HepG2 (cell line): ENCODE measurements around the gene ZC3H18. TPM values are rescaled to one million over a fixed set of nuclear protein-coding genes. Genes with fewer than 3 reads are reported as not detected.

Experiments used
- AKAP8 ChIP-seq: sonication (generic); formaldehyde crosslinking; IDR thresholded peaks from 2 replicates; pipeline ENCODE4 v1.5.1; 2020; ENCODE audit warnings: mild to moderate bottlenecking, missing genetic modification reagents
- ETS1 ChIP-seq: sonication (generic); formaldehyde crosslinking; IDR thresholded peaks from 2 replicates; pipeline ENCODE4 v1.4.0; 2020; ENCODE audit warnings: missing genetic modification reagents
- ETV6 ChIP-seq: sonication (generic); formaldehyde crosslinking; conservative IDR thresholded peaks from 2 replicates; pipeline ENCODE4 v1.4.0; 2020; ENCODE audit warnings: missing genetic modification reagents
- GABPA ChIP-seq, 2 experiments: IDR thresholded peaks; 2 replicates each; pipeline ENCODE4 v1.6.1; 2011 to 2016; ENCODE audit warnings: low read depth in 2 of 2, low read length in 1 of 2, missing biosample characterization in 1 of 2, missing genetic modification characterization in 1 of 2
- HNRNPH1 ChIP-seq: fragments of 200-400 bp; formaldehyde crosslinking; optimal IDR thresholded peaks from 2 replicates; pipeline ENCODE3; 2017; ENCODE audit warnings: mild to moderate bottlenecking, low read depth, low read length
- KAT8 ChIP-seq: IDR thresholded peaks from 2 replicates; pipeline ENCODE4 v1.6.1; 2016; ENCODE audit warnings: missing genetic modification reagents, missing compliant biosample characterization
- KLF12 ChIP-seq: sonication (generic); formaldehyde crosslinking; IDR thresholded peaks from 2 replicates; pipeline ENCODE4 v1.4.0; 2020; ENCODE audit warnings: missing genetic modification reagents, borderline replicate concordance
- MBNL3 ChIP-seq: fragments of 250-450 bp; sonication (Bioruptor Pico); conservative IDR thresholded peaks from 2 replicates; pipeline ENCODE4 v1.8.0; 2022; ENCODE audit warnings: mild to moderate bottlenecking, inconsistent platforms
- NFE2L2 ChIP-seq: fragments of 150-350 bp; IDR thresholded peaks from 2 replicates; pipeline ENCODE4 v1.6.1; 2014; ENCODE audit warnings: low read length
- NFKBIZ ChIP-seq: IDR thresholded peaks from 2 replicates; pipeline ENCODE4 v1.6.1; 2018; ENCODE audit warnings: missing genetic modification reagents, missing compliant biosample characterization
- NR2F1 ChIP-seq, 2 experiments: fragments of 450-650 bp in 1 of 2; formaldehyde crosslinking in 1 of 2; IDR thresholded peaks; 2 replicates each; pipeline versions ENCODE4 v1.5.0 to v1.6.1; 2016 to 2020; ENCODE audit warnings: mild to moderate bottlenecking in 1 of 2, missing compliant biosample characterization in 1 of 2, missing genetic modification reagents in 1 of 2, moderate library complexity in 1 of 2
- PLRG1 ChIP-seq: fragments of 450-650 bp; conservative IDR thresholded peaks from 2 replicates; pipeline ENCODE4 v1.6.1; 2016
- REL ChIP-seq: sonication (generic); formaldehyde crosslinking; conservative IDR thresholded peaks from 2 replicates; pipeline ENCODE4 v1.8.0; 2022; ENCODE audit warnings: mild to moderate bottlenecking, missing genetic modification reagents, moderate library complexity
- SP4 ChIP-seq: sonication (generic); formaldehyde crosslinking; IDR thresholded peaks from 2 replicates; pipeline ENCODE4 v1.8.1; 2023; ENCODE audit warnings: mild to moderate bottlenecking, missing genetic modification reagents
- SPEN ChIP-seq: sonication (generic); formaldehyde crosslinking; IDR thresholded peaks from 2 replicates; pipeline ENCODE4 v1.5.1; 2020; ENCODE audit warnings: low read depth, mild to moderate bottlenecking, missing genetic modification reagents
- SSRP1 ChIP-seq: IDR thresholded peaks from 2 replicates; pipeline ENCODE4 v1.6.1; 2016; ENCODE audit warnings: control low read depth
- TMF1 ChIP-seq: sonication (generic); formaldehyde crosslinking; IDR thresholded peaks from 2 replicates; pipeline ENCODE4 v1.8.1; 2022; ENCODE audit warnings: low read depth, missing genetic modification reagents
- ZBTB21 ChIP-seq: sonication (generic); formaldehyde crosslinking; IDR thresholded peaks from 2 replicates; pipeline ENCODE4 v1.4.0; 2020; ENCODE audit warnings: missing genetic modification reagents
- ZBTB39 ChIP-seq: sonication (generic); formaldehyde crosslinking; IDR thresholded peaks from 2 replicates; pipeline ENCODE4 v1.5.0; 2020; ENCODE audit warnings: missing genetic modification reagents
- ZNF136 ChIP-seq: sonication (generic); formaldehyde crosslinking; IDR thresholded peaks from 2 replicates; pipeline ENCODE4 v1.8.1; 2022; ENCODE audit warnings: low read depth, mild to moderate bottlenecking, moderate library complexity, missing genetic modification reagents
- ZNF234 ChIP-seq: sonication (generic); formaldehyde crosslinking; conservative IDR thresholded peaks from 2 replicates; pipeline ENCODE4 v1.5.1; 2020; ENCODE audit warnings: mild to moderate bottlenecking, missing genetic modification reagents
- ZNF274 ChIP-seq: sonication (generic); formaldehyde crosslinking; IDR thresholded peaks from 2 replicates; pipeline ENCODE4 v1.5.1; 2020; ENCODE audit warnings: mild to moderate bottlenecking, missing genetic modification reagents
- ZNF367 ChIP-seq: sonication (generic); formaldehyde crosslinking; IDR thresholded peaks from 2 replicates; pipeline ENCODE4 v1.4.0; 2020; ENCODE audit warnings: missing genetic modification reagents, borderline replicate concordance
- ZNF501 ChIP-seq: sonication (generic); formaldehyde crosslinking; IDR thresholded peaks from 2 replicates; pipeline ENCODE4 v1.5.1; 2020; ENCODE audit warnings: mild to moderate bottlenecking, moderate library complexity, missing genetic modification reagents
- ZNF724P ChIP-seq: sonication (generic); formaldehyde crosslinking; IDR thresholded peaks from 2 replicates; pipeline ENCODE4 v1.8.0; 2022; ENCODE audit warnings: missing genetic modification reagents, borderline replicate concordance
- ZNF768 ChIP-seq: sonication (generic); formaldehyde crosslinking; IDR thresholded peaks from 2 replicates; pipeline ENCODE4 v1.4.0; 2020; ENCODE audit warnings: missing genetic modification reagents
- polyA plus RNA-seq, 8 experiments: library from polyadenylated mRNA; depleted of rRNA in 3 of 8; stranded (reverse) in 7 of 8; unstranded in 1 of 8; fragments of >200 nt; fragmentation: Illumina TruSeq in 4 of 8; extraction: Trizol in 4 of 8; gene quantifications; 2 replicates each; pipeline versions ENCODE4 v1.2.1 to v1.2.3, GENCODE V29; 2011 to 2016; ENCODE audit warnings: low read depth in 4 of 8, missing spikeins in 1 of 8, mixed read lengths in 1 of 8; ENCODE audit not compliant: insufficient read depth in 1 of 8
- total RNA-seq, 5 experiments: library from RNA; depleted of rRNA; stranded (reverse); fragments of >200 nt; fragmentation: Illumina TruSeq; extraction: Trizol; gene quantifications; 2 replicates each; pipeline ENCODE4 v1.2.3, GENCODE V29; 2016; ENCODE audit warnings: low read depth in 1 of 5
- TF ChIP-seq, protein P1 (sequence below): sonication (generic); formaldehyde crosslinking; IDR thresholded peaks from 2 replicates; pipeline ENCODE4 v1.5.0; 2020; ENCODE audit warnings: mild to moderate bottlenecking, missing genetic modification reagents

Gene ZC3H18
- total and polyA plus RNA-seq, 2 of the 13 experiments (the other 11 are each of a cell fraction or from before 2014, with no cell fraction given): 11.2 to 27.4 TPM

DNA sequence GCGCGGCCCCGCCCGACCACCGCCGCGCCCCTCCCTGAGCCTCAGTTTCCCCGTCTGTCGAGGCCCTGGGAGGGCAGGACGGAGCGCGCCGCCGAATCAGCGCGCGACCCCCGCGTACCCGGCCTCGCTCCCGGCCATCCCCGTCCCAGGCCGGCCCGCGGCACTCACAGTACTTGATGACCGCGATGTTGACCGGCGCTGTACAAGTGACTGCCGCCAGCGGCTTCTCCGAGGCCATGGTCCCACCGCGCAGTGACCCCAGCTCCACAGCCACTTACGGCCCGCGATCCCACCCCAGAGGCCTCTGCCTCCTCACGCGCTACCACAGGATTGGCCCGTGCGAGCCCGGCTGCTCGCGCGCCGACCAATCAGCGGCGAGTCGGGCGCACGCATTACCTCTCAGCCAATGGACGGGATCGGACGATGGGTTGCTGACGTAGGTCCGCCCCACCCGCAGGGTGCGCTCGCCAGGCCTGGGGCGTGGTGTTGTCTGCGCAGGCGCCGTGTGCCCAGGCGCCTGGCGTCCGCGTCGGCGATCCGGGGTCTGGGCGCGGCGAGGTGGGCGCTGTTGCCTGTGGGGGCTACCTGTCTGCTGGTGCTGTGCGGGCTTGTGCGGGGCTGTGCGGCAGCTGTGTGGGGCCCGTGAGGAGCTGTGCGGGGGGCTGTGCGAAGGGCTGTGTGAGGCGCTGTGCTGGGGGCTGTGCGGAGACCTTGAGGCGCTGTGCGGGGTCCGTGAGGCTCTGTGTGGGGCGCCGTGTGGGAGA lies 92.8 kb downstream of the ZC3H18 start, which contains the start of gene MVD (continued):
- TF ChIP-seq ETS1 (CRISPR knock-in tag) (0 out of 2 replicates have a peak, but pooled peaks have one; percentile 15), KAT8 (CRISPR knock-in tag) (peak; percentile 68), ZBTB21 (CRISPR knock-in tag) (no peak), GABPA (IDR thresholded peaks at IDR 0.05; ENCODE audit: low read depth, low read length) (no peak), GABPA (CRISPR knock-in tag; IDR thresholded peaks at IDR 0.05; ENCODE audit: low read depth) (no peak), PLRG1 (no peak), ETV6 (CRISPR knock-in tag) (no peak; the same call in 1 of the 2 replicates), TMF1 (peak; percentile 86), ZNF768 (peak; percentile 68), ZNF234 (CRISPR knock-in tag) (peak; percentile 91; the same call in 1 of the 2 replicates), SPEN (peak; percentile 92), ZNF501 (CRISPR knock-in tag) (peak; percentile 91), ZNF724P (CRISPR knock-in tag) (peak; percentile 89; the same call in 1 of the 2 replicates), NFE2L2 (no peak), NR2F1 (CRISPR knock-in tag; IDR thresholded peaks at IDR 0.05) (no peak), ZNF274 (CRISPR knock-in tag) (peak; percentile 96), REL (CRISPR knock-in tag) (peak; percentile 84), SP4 (CRISPR knock-in tag) (peak; percentile 96), AKAP8 (CRISPR knock-in tag) (peak; percentile 88), KLF12 (CRISPR knock-in tag) (peak; percentile 72; the same call in 1 of the 2 replicates), ZNF367 (peak; percentile 1; the same call in 1 of the 2 replicates), ZNF136 (peak; percentile 98), HNRNPH1 (no peak), SSRP1 (CRISPR knock-in tag) (no peak), NFKBIZ (no peak; the same call in 1 of the 2 replicates), ZBTB39 (CRISPR knock-in tag) (no peak), MBNL3 (CRISPR knock-in tag) (no peak)
- TF ChIP-seq, protein P1, sequence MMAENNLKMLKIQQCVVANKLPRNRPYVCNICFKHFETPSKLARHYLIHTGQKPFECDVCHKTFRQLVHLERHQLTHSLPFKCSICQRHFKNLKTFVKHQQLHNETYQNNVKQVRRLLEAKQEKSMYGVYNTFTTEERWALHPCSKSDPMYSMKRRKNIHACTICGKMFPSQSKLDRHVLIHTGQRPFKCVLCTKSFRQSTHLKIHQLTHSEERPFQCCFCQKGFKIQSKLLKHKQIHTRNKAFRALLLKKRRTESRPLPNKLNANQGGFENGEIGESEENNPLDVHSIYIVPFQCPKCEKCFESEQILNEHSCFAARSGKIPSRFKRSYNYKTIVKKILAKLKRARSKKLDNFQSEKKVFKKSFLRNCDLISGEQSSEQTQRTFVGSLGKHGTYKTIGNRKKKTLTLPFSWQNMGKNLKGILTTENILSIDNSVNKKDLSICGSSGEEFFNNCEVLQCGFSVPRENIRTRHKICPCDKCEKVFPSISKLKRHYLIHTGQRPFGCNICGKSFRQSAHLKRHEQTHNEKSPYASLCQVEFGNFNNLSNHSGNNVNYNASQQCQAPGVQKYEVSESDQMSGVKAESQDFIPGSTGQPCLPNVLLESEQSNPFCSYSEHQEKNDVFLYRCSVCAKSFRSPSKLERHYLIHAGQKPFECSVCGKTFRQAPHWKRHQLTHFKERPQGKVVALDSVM (CRISPR knock-in tag): peak; percentile 96
